GM12874 (cell line): ENCODE measurements around the gene SLC1A2.

Experiments used
- CTCF ChIP-seq: IDR thresholded peaks from 2 replicates; pipeline ENCODE4 v1.5.1; 2011; ENCODE audit warnings: low read depth, mild to moderate bottlenecking, control low read depth, low read length, moderate library complexity; ENCODE audit not compliant: insufficient read depth

Gene SLC1A2

GRCh38 chr11:35419184-35419829 lies at the start of gene SLC1A2:
SLC1A2 (minus strand) TSS chr11:35419558; CDS start chr11:35418966, 592 bp downstream.
- no peak for TF ChIP-seq CTCF

- no peak for TF ChIP-seq CTCF
Measured at GRCh38 chr11:35466058-35466457, 46.7 kb upstream of the SLC1A2 start.

GRCh38 chr11:35464308-35464707 lies 45.0 kb upstream of the SLC1A2 start:
- no peak for TF ChIP-seq CTCF

GRCh38 chr11:35463331-35463751 lies 44.0 kb upstream of the SLC1A2 start:
- TF ChIP-seq CTCF = no peak

GRCh38 chr11:35461917-35462538 lies 42.7 kb upstream of the SLC1A2 start:
- no peak for TF ChIP-seq CTCF

- TF ChIP-seq CTCF = no peak
Measured at GRCh38 chr11:35459489-35459888, 40.1 kb upstream of the SLC1A2 start.

GRCh38 chr11:35458846-35459245 lies 39.5 kb upstream of the SLC1A2 start:
- no peak for TF ChIP-seq CTCF
